H9 (cell line): ENCODE data around the gene COL27A1. TPM values are rescaled to one million over a fixed set of nuclear protein-coding genes. Genes with fewer than 3 reads are reported as not detected.

Experiments used
- DNase-seq: peaks from one replicate; pipeline ENCODE4 v3.0.0-alpha.2; 2017
- H2AFZ ChIP-seq: one replicate; pipeline ENCODE4 v1.6.1; 2013; ENCODE audit warnings: mild to moderate bottlenecking, low read length, control low read depth, moderate library complexity
- H2AK5ac ChIP-seq: 2 replicates; pipeline ENCODE4 v1.6.1; 2013; ENCODE audit warnings: low read length, control low read depth, mixed read lengths; ENCODE audit not compliant: insufficient read length
- H2BK120ac ChIP-seq: one replicate; pipeline ENCODE4 v1.6.1; 2013; ENCODE audit warnings: low read depth, mild to moderate bottlenecking, low read length, control low read depth, inconsistent platforms; ENCODE audit not compliant: poor library complexity, severe bottlenecking
- H2BK12ac ChIP-seq: 2 replicates; pipeline ENCODE4 v1.6.1; 2013; ENCODE audit warnings: low read length, control low read depth, mixed read lengths, low read depth; ENCODE audit not compliant: insufficient read length
- H2BK15ac ChIP-seq: 2 replicates; pipeline ENCODE4 v1.6.1; 2013; ENCODE audit warnings: low read depth, low read length, control low read depth
- H2BK20ac ChIP-seq: one replicate; pipeline ENCODE4 v1.6.1; 2013; ENCODE audit warnings: low read depth, mild to moderate bottlenecking, low read length, control low read depth, inconsistent platforms; ENCODE audit not compliant: poor library complexity, severe bottlenecking
- H2BK5ac ChIP-seq: 2 replicates; pipeline ENCODE4 v1.6.1; 2013; ENCODE audit warnings: low read length, control low read depth, mixed read lengths; ENCODE audit not compliant: insufficient read length
- H3K14ac ChIP-seq: 2 replicates; pipeline ENCODE4 v1.6.1; 2013; ENCODE audit warnings: low read length, control low read depth; ENCODE audit not compliant: insufficient read depth
- H3K18ac ChIP-seq: 2 replicates; pipeline ENCODE4 v1.6.1; 2013; ENCODE audit warnings: low read depth, mild to moderate bottlenecking, mixed read lengths, low read length, control low read depth; ENCODE audit not compliant: insufficient read length
- H3K23ac ChIP-seq: 2 replicates; pipeline ENCODE4 v1.6.1; 2013; ENCODE audit warnings: low read length, control low read depth, mixed read lengths, low read depth; ENCODE audit not compliant: insufficient read length
- H3K23me2 ChIP-seq: 2 replicates; pipeline ENCODE4 v1.6.1; 2013; ENCODE audit warnings: low read depth, mild to moderate bottlenecking, mixed read lengths, low read length, control low read depth; ENCODE audit not compliant: insufficient read length, poor library complexity, severe bottlenecking
- H3K27ac ChIP-seq: 2 replicates; pipeline ENCODE4 v1.5.1; 2013; ENCODE audit warnings: low read length, control low read depth, mixed read lengths, low read depth; ENCODE audit not compliant: insufficient read length
- H3K27me3 ChIP-seq: 2 replicates; pipeline ENCODE4 v1.6.1; 2013; ENCODE audit warnings: low read length, control low read depth, inconsistent platforms; ENCODE audit not compliant: insufficient read depth
- H3K4ac ChIP-seq: 2 replicates; pipeline ENCODE4 v1.6.1; 2013; ENCODE audit warnings: low read depth, mild to moderate bottlenecking, control low read depth, inconsistent platforms, low read length, moderate library complexity
- H3K4me1 ChIP-seq: 2 replicates; pipeline ENCODE4 v1.6.1; 2013; ENCODE audit warnings: low read length, control low read depth, inconsistent platforms; ENCODE audit not compliant: insufficient read depth
- H3K4me2 ChIP-seq: 2 replicates; pipeline ENCODE4 v1.6.1; 2013; ENCODE audit warnings: low read length, control low read depth, mixed read lengths; ENCODE audit not compliant: insufficient read length, insufficient read depth
- H3K56ac ChIP-seq: 2 replicates; pipeline ENCODE4 v1.6.1; 2013; ENCODE audit warnings: low read depth, mild to moderate bottlenecking, mixed read lengths, low read length, control low read depth; ENCODE audit not compliant: insufficient read length
- H3K79me1 ChIP-seq: 2 replicates; pipeline ENCODE4 v1.6.1; 2013; ENCODE audit warnings: low read depth, mild to moderate bottlenecking, moderate library complexity, low read length, control low read depth, inconsistent platforms; ENCODE audit not compliant: insufficient read depth, poor library complexity, severe bottlenecking
- H3K79me2 ChIP-seq: 2 replicates; pipeline ENCODE4 v1.6.1; 2013; ENCODE audit warnings: low read length, control low read depth, inconsistent platforms; ENCODE audit not compliant: insufficient read depth
- H3K9ac ChIP-seq: 2 replicates; pipeline ENCODE4 v1.6.1; 2013; ENCODE audit warnings: low read length, control low read depth, mixed read lengths; ENCODE audit not compliant: insufficient read length; ENCODE audit errors: extremely low read depth
- H3K9me3 ChIP-seq: one replicate; pipeline ENCODE4 v1.6.1; 2013; ENCODE audit warnings: low read depth, low read length, inconsistent platforms; ENCODE audit not compliant: control insufficient read depth
- H3T11ph ChIP-seq: one replicate; pipeline ENCODE4 v1.6.1; 2013; ENCODE audit warnings: mild to moderate bottlenecking, low read length, control low read depth, inconsistent platforms
- H4K20me1 ChIP-seq: one replicate; pipeline ENCODE4 v1.6.1; 2013; ENCODE audit not compliant: control insufficient read depth, insufficient read length, insufficient read depth
- H4K5ac ChIP-seq: 2 replicates; pipeline ENCODE4 v1.6.1; 2013; ENCODE audit warnings: low read depth, mild to moderate bottlenecking, mixed read lengths, low read length, control low read depth; ENCODE audit not compliant: insufficient read length
- H4K8ac ChIP-seq: replicated peaks from 2 replicates; pipeline ENCODE4 v1.6.1; 2013; ENCODE audit warnings: low read length, control low read depth, mixed read lengths, low read depth; ENCODE audit not compliant: insufficient read length
- H4K91ac ChIP-seq: 2 replicates; pipeline ENCODE4 v1.6.1; 2013; ENCODE audit warnings: low read depth, mild to moderate bottlenecking, moderate library complexity, mixed read lengths, low read length, control low read depth; ENCODE audit not compliant: insufficient read length
- H3K27ac Mint-ChIP-seq, 3 experiments: 2 replicates in 2 of 3; 3 replicates in 1 of 3; pipeline ENCODE4 v1.8.0; 2020 to 2021; ENCODE audit warnings: mixed read lengths in 3 of 3, mild to moderate bottlenecking in 1 of 3, moderate library complexity in 1 of 3
- H3K27me3 Mint-ChIP-seq: 2 replicates; pipeline ENCODE4 v1.8.0; 2021; ENCODE audit warnings: low read depth, mild to moderate bottlenecking, moderate library complexity, mixed read lengths
- H3K36me3 Mint-ChIP-seq, 3 experiments: 2 replicates in 2 of 3; 3 replicates in 1 of 3; pipeline ENCODE4 v1.8.0; 2020 to 2021; ENCODE audit warnings: low read depth in 3 of 3, mixed read lengths in 3 of 3; ENCODE audit not compliant: insufficient read depth in 1 of 3
- H3K4me1 Mint-ChIP-seq, 2 experiments: 2 replicates each; pipeline ENCODE4 v1.8.0; 2020; ENCODE audit warnings: mixed read lengths in 2 of 2
- H3K4me3 Mint-ChIP-seq, 2 experiments: 2 replicates in 1 of 2; 3 replicates in 1 of 2; pipeline ENCODE4 v1.8.0; 2020 to 2021; ENCODE audit warnings: mild to moderate bottlenecking in 2 of 2, mixed read lengths in 2 of 2, moderate library complexity in 1 of 2
- H3K9me3 Mint-ChIP-seq, 2 experiments: 2 replicates in 1 of 2; 3 replicates in 1 of 2; pipeline ENCODE4 v1.8.0; 2020; ENCODE audit warnings: mild to moderate bottlenecking in 2 of 2, mixed read lengths in 2 of 2, moderate library complexity in 1 of 2
- CTCF ChIP-seq: fragments of 200-600 bp; sonication (generic); conservative IDR thresholded peaks from 3 replicates; pipeline ENCODE4 v1.8.0; 2021; ENCODE audit warnings: antibody characterized with exemption, mild to moderate bottlenecking
- WGBS: extraction: QIAGEN DNeasy Blood & Tissue Kit; methylation state at CpG from one replicate; pipeline ENCODE4 v1.1.7; 2013; ENCODE audit warnings: missing lambda C conversion rate, low lambda C conversion rate, mixed read lengths; ENCODE audit not compliant: insufficient read length; ENCODE audit errors: extremely low coverage; 5-methylcytosine and 5-hydroxymethylcytosine counted together
- total RNA-seq: library from RNA; stranded (reverse); gene quantifications from 2 replicates; pipeline ENCODE4 v1.2.1, GENCODE V29; 2021

The COL27A1 gene
- total RNA-seq, 1 experiment from 2014 or later, result 17.9 TPM

- H3K9ac ChIP-seq, result no peak overlapping the region
- H3K4me1 ChIP-seq, result no peaks in the 10 kb centered on the region
- no peak overlapping the region for H4K8ac ChIP-seq
- no peaks in the 10 kb centered on the region for H3K23me2 ChIP-seq
- no peak overlapping the region for H2AK5ac ChIP-seq
- H3K36me3 Mint-ChIP-seq, result peaks cover 2 to 10% (median 3%) of the 10 kb centered on the region in 3 experiments; a peak in 6 of 7 replicates
- no peak overlapping the region for H2BK15ac ChIP-seq
- no peak overlapping the region; a peak in 1 of 5 replicates for H3K4me3 Mint-ChIP-seq
- H3K79me2 ChIP-seq, result no peaks in the 10 kb centered on the region
- no peak overlapping the region for H3K4me2 ChIP-seq
- no peaks in the 10 kb centered on the region for H3K27me3 Mint-ChIP-seq
- H3K9me3 ChIP-seq, result no peaks in the 10 kb centered on the region
- no peaks in the 10 kb centered on the region for H3K27me3 ChIP-seq
- no peak overlapping the region for H3K27ac ChIP-seq
- H2BK12ac ChIP-seq, result no peak overlapping the region
- no peak overlapping the region for H3K23ac ChIP-seq
- TF ChIP-seq CTCF, result no peak
- peaks cover 0 to under 1% of the 10 kb centered on the region in 2 experiments; a peak in 1 of 5 replicates for H3K9me3 Mint-ChIP-seq
- DNase-seq, result no peak
- no peak overlapping the region for H2BK5ac ChIP-seq
- peak overlapping the region in 1 of 3 experiments; percentile 87; a peak in 1 of 7 replicates for H3K27ac Mint-ChIP-seq
- no peak overlapping the region for H3K56ac ChIP-seq
- H3K4me1 Mint-ChIP-seq, result peaks cover 4 to 5% of the 10 kb centered on the region in 2 experiments; a peak in 2 of 4 replicates
- H4K20me1 ChIP-seq, result no peaks in the 10 kb centered on the region
- H4K91ac ChIP-seq, result no peak overlapping the region
- H3K4ac ChIP-seq, result no peak overlapping the region
- H4K5ac ChIP-seq, result no peak overlapping the region
- no peak overlapping the region for H2BK120ac ChIP-seq
- no peaks in the 10 kb centered on the region for H3K79me1 ChIP-seq
- no CpG with 5 or more reads among the region's 31 CpGs for WGBS
- H3T11ph ChIP-seq, result no peak overlapping the region
- no peak overlapping the region for H3K18ac ChIP-seq
- H2BK20ac ChIP-seq, result no peak overlapping the region
- no peak overlapping the region for H2AFZ ChIP-seq
- no peak overlapping the region for H3K14ac ChIP-seq
Observed at GRCh38 chr9:114300846-114301797, 145.8 kb downstream of the COL27A1 start.
